HepG2 (cell line): Measurements from ENCODE around the gene INTS14. TPM values are rescaled to one million over a fixed set of nuclear protein-coding genes. Genes with fewer than 3 reads are reported as not detected.
A peak's percentile ranks its signal among the peaks of the same experiment; 100 is the strongest.
"Not testable (repeated sequence)": the region's sequence is repeated elsewhere in the genome, so short reads cannot be mapped to it uniquely, and the experiment has no call there.

Experiments
- ATAC-seq: fragments of 200-7000 bp; cut with Tn5 transposase; 3 replicates; pipeline ENCODE4 v1.9.1; 2020; ENCODE audit warnings: mild to moderate bottlenecking, moderate library complexity
- BruUV-seq: library from RNA; stranded (reverse); fragments of 400-500 nt; replicated peaks from 2 replicates; lab custom pipeline; 2021; lab: Mats Ljungman, UMichigan
- CTCF ChIA-PET: fragments of 300-600 bp; formaldehyde crosslinking; extraction: SDS; loops from one replicate; lab custom pipeline; 2021; ENCODE audit warnings: low total read pairs, inconsistent platforms, low intra/inter-chr PET ratio; lab: Yijun Ruan, JAX
- POLR2A ChIA-PET: fragments of 350-600 bp; sonication (Branson Sonifier 250); formaldehyde crosslinking; loops from one replicate; lab custom pipeline; 2020; ENCODE audit warnings: antibody characterized with exemption, inconsistent platforms; lab: Yijun Ruan, JAX
- DNase-seq: peaks from one replicate; pipeline ENCODE4 v3.0.0-alpha.2; 2015; ENCODE audit warnings: low spot score
- FAIRE-seq: peaks from 3 replicates; lab custom pipeline; 2011; peaks lifted over from hg19 to GRCh38; lab: Jason Lieb, UNC
- H2AFZ ChIP-seq: one replicate; pipeline ENCODE4 v1.6.1; 2011; ENCODE audit warnings: low read length, inconsistent platforms
- H3K27ac ChIP-seq: fragments of 300-600 bp; 3 replicates; pipeline ENCODE4 v1.8.0; 2011; ENCODE audit warnings: mixed run types, mild to moderate bottlenecking, mixed read lengths, low read length, inconsistent platforms; ENCODE audit not compliant: insufficient read depth; ENCODE audit errors: extremely low read length
- H3K27me3 ChIP-seq, 2 experiments: fragments of 200-600 bp in 1 of 2; 2 replicates in 1 of 2; 3 replicates in 1 of 2; pipeline versions ENCODE4 v1.6.0 to v1.8.0; 2011; ENCODE audit warnings: low read length in 2 of 2, mild to moderate bottlenecking in 2 of 2, moderate library complexity in 2 of 2, inconsistent platforms in 1 of 2; ENCODE audit not compliant: insufficient read depth in 2 of 2, control insufficient read depth in 1 of 2
- H3K36me3 ChIP-seq, 2 experiments: fragments of 200-600 bp in 1 of 2; replicated peaks in 1 of 2; 2 replicates in 1 of 2; 3 replicates in 1 of 2; pipeline versions ENCODE4 v1.5.1 to v1.8.0; 2011; ENCODE audit warnings: low read length in 2 of 2, inconsistent platforms in 1 of 2; ENCODE audit not compliant: insufficient read depth in 2 of 2, control insufficient read depth in 1 of 2
- H3K4me1 ChIP-seq: 2 replicates; pipeline ENCODE4 v1.5.1; 2012; ENCODE audit warnings: low read length, inconsistent platforms; ENCODE audit not compliant: insufficient read depth
- H3K4me2 ChIP-seq: 2 replicates; pipeline ENCODE4 v1.6.0; 2011; ENCODE audit warnings: low read depth, low read length, inconsistent platforms
- H3K4me3 ChIP-seq, 3 experiments: fragments of 200-600 bp in 1 of 3; sonication (generic), shearing (Covaris generic) in 1 of 3; replicated peaks in 1 of 3; 2 replicates each; pipeline ENCODE4 v1.5.1; 2011 to 2016; ENCODE audit warnings: low read length in 3 of 3, inconsistent platforms in 2 of 3, low read depth in 2 of 3, mild to moderate bottlenecking in 2 of 3, control low read depth in 1 of 3, mixed read lengths in 1 of 3; ENCODE audit not compliant: insufficient read depth in 1 of 3
- H3K79me2 ChIP-seq: one replicate; pipeline ENCODE4 v1.6.1; 2011; ENCODE audit warnings: low read length, inconsistent platforms; ENCODE audit not compliant: insufficient read depth
- H3K9ac ChIP-seq: 2 replicates; pipeline ENCODE4 v1.6.0; 2011; ENCODE audit warnings: mild to moderate bottlenecking, low read depth, low read length, inconsistent platforms; ENCODE audit not compliant: insufficient read depth
- H3K9me3 ChIP-seq: 2 replicates; pipeline ENCODE4 v1.5.1; 2012; ENCODE audit warnings: mild to moderate bottlenecking, low read length
- H4K20me1 ChIP-seq: 2 replicates; pipeline ENCODE4 v1.6.0; 2011; ENCODE audit warnings: inconsistent platforms, mild to moderate bottlenecking, low read length, moderate library complexity; ENCODE audit not compliant: insufficient read depth
- ZNF460 ChIP-seq: sonication (generic); formaldehyde crosslinking; IDR thresholded peaks from 2 replicates; pipeline ENCODE4 v1.5.1; 2020; ENCODE audit warnings: missing genetic modification reagents, mild to moderate bottlenecking, borderline replicate concordance
- WGBS: methylation state at CpG from one replicate; pipeline ENCODE4 v1.1.6; 2017; ENCODE audit warnings: low lambda C conversion rate; 5-methylcytosine and 5-hydroxymethylcytosine counted together
- in situ Hi-C: cut with HindIII; loops from 2 replicates; pipeline ENCODE4 v1.10.0; 2017; ENCODE audit warnings: low pct_unique_long_range_greater_than_20kb; ENCODE audit not compliant: extremely low pct_ligation_motif_present
- intact Hi-C: fragments of 100-400 bp; cut with micrococcal nuclease; formaldehyde crosslinking; loops from one replicate; pipeline ENCODE4 v1.10.0; 2022; ENCODE audit not compliant: unreplicated experiment
- polyA plus RNA-seq, 8 experiments: library from polyadenylated mRNA; depleted of rRNA in 3 of 8; stranded (reverse) in 7 of 8; unstranded in 1 of 8; fragments of >200 nt; fragmentation: Illumina TruSeq in 4 of 8; extraction: Trizol in 4 of 8; gene quantifications; 2 replicates each; pipeline versions ENCODE4 v1.2.1 to v1.2.3, GENCODE V29; 2011 to 2016; ENCODE audit warnings: low read depth in 4 of 8, missing spikeins in 1 of 8, mixed read lengths in 1 of 8; ENCODE audit not compliant: insufficient read depth in 1 of 8
- total RNA-seq, 5 experiments: library from RNA; depleted of rRNA; stranded (reverse); fragments of >200 nt; fragmentation: Illumina TruSeq; extraction: Trizol; gene quantifications; 2 replicates each; pipeline ENCODE4 v1.2.3, GENCODE V29; 2016; ENCODE audit warnings: low read depth in 1 of 5
- TF ChIP-seq, protein P1 (sequence below): sonication (generic); formaldehyde crosslinking; IDR thresholded peaks from 2 replicates; pipeline ENCODE4 v1.4.0; 2020; ENCODE audit warnings: missing genetic modification reagents
- TF ChIP-seq, protein P2 (sequence below): sonication (generic); formaldehyde crosslinking; IDR thresholded peaks from 2 replicates; pipeline ENCODE4 v1.4.0; 2020; ENCODE audit warnings: missing genetic modification reagents, mild to moderate bottlenecking, borderline replicate concordance

The INTS14 gene
- total and polyA plus RNA-seq, 2 of the 13 experiments (the other 11 are each of a cell fraction or from before 2014, with no cell fraction given), result 41.4 to 52.0 TPM

DNA sequence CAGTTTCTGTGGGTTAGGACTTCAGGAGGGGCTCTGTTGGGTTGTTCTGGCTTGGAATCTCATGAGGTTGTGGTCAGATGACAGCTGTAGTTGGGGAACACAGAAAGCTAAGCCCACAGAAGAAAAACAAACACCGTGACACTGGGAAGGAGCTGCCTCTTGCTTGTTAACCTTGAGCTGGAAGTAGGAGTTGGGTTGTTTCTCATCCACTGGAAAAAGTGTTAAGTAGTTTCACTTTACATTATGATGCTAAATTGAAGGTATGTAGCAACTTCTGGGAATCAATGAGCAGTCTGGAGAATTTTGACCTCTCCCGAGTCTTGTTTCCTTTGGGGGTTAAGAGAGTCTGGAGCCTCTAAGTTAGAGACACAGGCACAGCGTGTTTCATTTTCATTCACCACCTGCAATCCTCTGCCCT lies 60.2 kb downstream of the INTS14 start (continued):
- TF ChIP-seq, protein P1, sequence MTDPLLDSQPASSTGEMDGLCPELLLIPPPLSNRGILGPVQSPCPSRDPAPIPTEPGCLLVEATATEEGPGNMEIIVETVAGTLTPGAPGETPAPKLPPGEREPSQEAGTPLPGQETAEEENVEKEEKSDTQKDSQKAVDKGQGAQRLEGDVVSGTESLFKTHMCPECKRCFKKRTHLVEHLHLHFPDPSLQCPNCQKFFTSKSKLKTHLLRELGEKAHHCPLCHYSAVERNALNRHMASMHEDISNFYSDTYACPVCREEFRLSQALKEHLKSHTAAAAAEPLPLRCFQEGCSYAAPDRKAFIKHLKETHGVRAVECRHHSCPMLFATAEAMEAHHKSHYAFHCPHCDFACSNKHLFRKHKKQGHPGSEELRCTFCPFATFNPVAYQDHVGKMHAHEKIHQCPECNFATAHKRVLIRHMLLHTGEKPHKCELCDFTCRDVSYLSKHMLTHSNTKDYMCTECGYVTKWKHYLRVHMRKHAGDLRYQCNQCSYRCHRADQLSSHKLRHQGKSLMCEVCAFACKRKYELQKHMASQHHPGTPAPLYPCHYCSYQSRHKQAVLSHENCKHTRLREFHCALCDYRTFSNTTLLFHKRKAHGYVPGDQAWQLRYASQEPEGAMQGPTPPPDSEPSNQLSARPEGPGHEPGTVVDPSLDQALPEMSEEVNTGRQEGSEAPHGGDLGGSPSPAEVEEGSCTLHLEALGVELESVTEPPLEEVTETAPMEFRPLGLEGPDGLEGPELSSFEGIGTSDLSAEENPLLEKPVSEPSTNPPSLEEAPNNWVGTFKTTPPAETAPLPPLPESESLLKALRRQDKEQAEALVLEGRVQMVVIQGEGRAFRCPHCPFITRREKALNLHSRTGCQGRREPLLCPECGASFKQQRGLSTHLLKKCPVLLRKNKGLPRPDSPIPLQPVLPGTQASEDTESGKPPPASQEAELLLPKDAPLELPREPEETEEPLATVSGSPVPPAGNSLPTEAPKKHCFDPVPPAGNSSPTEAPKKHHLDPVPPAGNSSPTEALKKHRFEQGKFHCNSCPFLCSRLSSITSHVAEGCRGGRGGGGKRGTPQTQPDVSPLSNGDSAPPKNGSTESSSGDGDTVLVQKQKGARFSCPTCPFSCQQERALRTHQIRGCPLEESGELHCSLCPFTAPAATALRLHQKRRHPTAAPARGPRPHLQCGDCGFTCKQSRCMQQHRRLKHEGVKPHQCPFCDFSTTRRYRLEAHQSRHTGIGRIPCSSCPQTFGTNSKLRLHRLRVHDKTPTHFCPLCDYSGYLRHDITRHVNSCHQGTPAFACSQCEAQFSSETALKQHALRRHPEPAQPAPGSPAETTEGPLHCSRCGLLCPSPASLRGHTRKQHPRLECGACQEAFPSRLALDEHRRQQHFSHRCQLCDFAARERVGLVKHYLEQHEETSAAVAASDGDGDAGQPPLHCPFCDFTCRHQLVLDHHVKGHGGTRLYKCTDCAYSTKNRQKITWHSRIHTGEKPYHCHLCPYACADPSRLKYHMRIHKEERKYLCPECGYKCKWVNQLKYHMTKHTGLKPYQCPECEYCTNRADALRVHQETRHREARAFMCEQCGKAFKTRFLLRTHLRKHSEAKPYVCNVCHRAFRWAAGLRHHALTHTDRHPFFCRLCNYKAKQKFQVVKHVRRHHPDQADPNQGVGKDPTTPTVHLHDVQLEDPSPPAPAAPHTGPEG (CRISPR knock-in tag), result no peak

DNA sequence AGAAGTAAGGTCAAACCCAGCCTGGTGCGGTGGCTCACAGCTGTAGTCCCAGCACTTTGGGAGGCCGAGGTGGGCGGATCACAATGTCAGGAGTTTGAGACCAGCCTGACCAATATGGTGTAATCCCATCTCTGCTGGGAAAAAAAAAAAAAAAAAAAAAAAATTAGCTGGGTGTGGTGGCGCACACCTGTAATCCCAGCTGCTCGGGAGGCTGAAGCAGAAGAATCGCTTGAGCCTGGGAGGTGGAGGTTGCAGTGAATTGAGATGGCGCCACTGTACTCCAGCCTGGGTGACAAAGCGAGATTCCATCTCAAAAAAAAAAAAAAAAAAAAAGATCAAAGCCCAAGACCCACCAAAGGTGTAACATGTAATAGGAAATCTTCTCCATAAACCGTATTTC lies 61.6 kb downstream of the INTS14 start:
- intact Hi-C loops, H3K4me3 ChIP-seq, H3K9ac ChIP-seq, H4K20me1 ChIP-seq, H3K27ac ChIP-seq, FAIRE-seq, H2AFZ ChIP-seq, CTCF ChIA-PET, H3K9me3 ChIP-seq, H3K27me3 ChIP-seq, H3K4me2 ChIP-seq, DNase-seq, in situ Hi-C loops, ATAC-seq, BruUV-seq: not testable (repeated sequence)
- H3K36me3 ChIP-seq, result peaks cover 6 to 11% of the 10 kb centered on the region in 2 experiments; a peak in 2 of 5 replicates
- H3K4me1 ChIP-seq, result peaks cover 35% of the 10 kb centered on the region
- POLR2A ChIA-PET, result interaction anchor here (1.2 kb wide), 1 partner anchor 62 kb away, joined by 3 read pairs; the partner anchor contains the start of gene INTS14
- 97% methylated on average over 9 of the region's 9 CpGs for WGBS
- peak; percentile 75 for TF ChIP-seq ZNF460
- TF ChIP-seq, protein P2, sequence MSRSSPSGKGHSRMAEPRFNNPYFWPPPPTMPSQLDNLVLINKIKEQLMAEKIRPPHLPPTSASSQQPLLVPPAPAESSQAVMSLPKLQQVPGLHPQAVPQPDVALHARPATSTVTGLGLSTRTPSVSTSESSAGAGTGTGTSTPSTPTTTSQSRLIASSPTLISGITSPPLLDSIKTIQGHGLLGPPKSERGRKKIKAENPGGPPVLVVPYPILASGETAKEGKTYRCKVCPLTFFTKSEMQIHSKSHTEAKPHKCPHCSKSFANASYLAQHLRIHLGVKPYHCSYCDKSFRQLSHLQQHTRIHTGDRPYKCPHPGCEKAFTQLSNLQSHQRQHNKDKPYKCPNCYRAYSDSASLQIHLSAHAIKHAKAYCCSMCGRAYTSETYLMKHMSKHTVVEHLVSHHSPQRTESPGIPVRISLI (CRISPR knock-in tag), result peak; percentile 22; the same call in 1 of the 2 replicates
- peaks cover 81% of the 10 kb centered on the region for H3K79me2 ChIP-seq
